Neural crest cell (in vitro differentiated cells): ENCODE measurements around the gene UBE2B. TPM values are rescaled to one million over a fixed set of nuclear protein-coding genes. Genes with fewer than 3 reads are reported as not detected.
"Not testable (repeated sequence)": the region's sequence is repeated elsewhere in the genome, so short reads cannot be mapped to it uniquely, and the experiment has no call there.

Experiments used
- DNase-seq: peaks from one replicate; pipeline ENCODE4 v3.0.0; 2021; ENCODE audit warnings: low read depth, mixed read lengths, low spot score
- H3K27ac Mint-ChIP-seq: one replicate; pipeline ENCODE4 v1.8.0; 2021; ENCODE audit warnings: mild to moderate bottlenecking, mixed read lengths; ENCODE audit not compliant: unreplicated experiment
- H3K27me3 Mint-ChIP-seq: 2 replicates; pipeline ENCODE4 v1.8.0; 2021; ENCODE audit warnings: low read depth, mild to moderate bottlenecking, mixed read lengths
- H3K36me3 Mint-ChIP-seq: 2 replicates; pipeline ENCODE4 v1.8.0; 2021; ENCODE audit warnings: low read depth, mild to moderate bottlenecking, mixed read lengths
- H3K4me1 Mint-ChIP-seq: 2 replicates; pipeline ENCODE4 v1.8.0; 2021; ENCODE audit warnings: mixed read lengths
- H3K4me3 Mint-ChIP-seq: one replicate; pipeline ENCODE4 v1.8.0; 2021; ENCODE audit warnings: mild to moderate bottlenecking, mixed read lengths
- H3K9me3 Mint-ChIP-seq: 2 replicates; pipeline ENCODE4 v1.8.0; 2021; ENCODE audit warnings: mixed read lengths
- total RNA-seq: library from RNA; stranded (reverse); gene quantifications from 2 replicates; pipeline ENCODE4 v1.2.1, GENCODE V29; 2021
- TF ChIP-seq, protein P1 (sequence below): fragments of 200-600 bp; sonication (generic); conservative IDR thresholded peaks from 2 replicates; pipeline ENCODE4 v1.5.0; 2021; ENCODE audit warnings: antibody characterized with exemption, mild to moderate bottlenecking

The UBE2B gene
- total RNA-seq, 1 donor from 2014 or later = 52.3 TPM

DNA sequence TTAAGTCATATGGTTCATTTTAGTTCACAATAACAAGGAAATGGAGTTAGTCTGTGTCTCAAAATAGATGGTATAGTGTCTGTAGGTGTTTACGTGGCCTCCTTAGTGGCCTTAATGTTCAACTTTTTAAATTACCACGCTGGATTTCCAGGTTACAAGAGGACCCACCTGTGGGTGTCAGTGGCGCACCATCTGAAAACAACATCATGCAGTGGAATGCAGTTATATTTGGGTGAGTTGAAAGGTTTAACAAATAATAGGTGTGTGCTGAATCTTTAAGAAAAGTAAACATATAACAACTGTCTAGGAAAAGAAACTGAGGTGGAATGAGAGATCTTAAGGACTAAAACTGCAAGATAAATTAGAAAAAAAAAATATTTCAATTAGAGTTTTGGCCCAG is 2.9 kb downstream of the UBE2B start:
- Mint-ChIP-seq H3K27me3 (peaks cover 6% of the 10 kb centered on the region), H3K4me1 (peaks cover 29% of the 10 kb centered on the region), H3K36me3 (peaks cover 10% of the 10 kb centered on the region), H3K4me3 (peak overlapping the region; percentile 65), H3K27ac (no peak overlapping the region), H3K9me3 (peaks cover 4% of the 10 kb centered on the region)
- DNase-seq = no peak
- TF ChIP-seq, protein P1, sequence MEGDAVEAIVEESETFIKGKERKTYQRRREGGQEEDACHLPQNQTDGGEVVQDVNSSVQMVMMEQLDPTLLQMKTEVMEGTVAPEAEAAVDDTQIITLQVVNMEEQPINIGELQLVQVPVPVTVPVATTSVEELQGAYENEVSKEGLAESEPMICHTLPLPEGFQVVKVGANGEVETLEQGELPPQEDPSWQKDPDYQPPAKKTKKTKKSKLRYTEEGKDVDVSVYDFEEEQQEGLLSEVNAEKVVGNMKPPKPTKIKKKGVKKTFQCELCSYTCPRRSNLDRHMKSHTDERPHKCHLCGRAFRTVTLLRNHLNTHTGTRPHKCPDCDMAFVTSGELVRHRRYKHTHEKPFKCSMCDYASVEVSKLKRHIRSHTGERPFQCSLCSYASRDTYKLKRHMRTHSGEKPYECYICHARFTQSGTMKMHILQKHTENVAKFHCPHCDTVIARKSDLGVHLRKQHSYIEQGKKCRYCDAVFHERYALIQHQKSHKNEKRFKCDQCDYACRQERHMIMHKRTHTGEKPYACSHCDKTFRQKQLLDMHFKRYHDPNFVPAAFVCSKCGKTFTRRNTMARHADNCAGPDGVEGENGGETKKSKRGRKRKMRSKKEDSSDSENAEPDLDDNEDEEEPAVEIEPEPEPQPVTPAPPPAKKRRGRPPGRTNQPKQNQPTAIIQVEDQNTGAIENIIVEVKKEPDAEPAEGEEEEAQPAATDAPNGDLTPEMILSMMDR = no peak

DNA sequence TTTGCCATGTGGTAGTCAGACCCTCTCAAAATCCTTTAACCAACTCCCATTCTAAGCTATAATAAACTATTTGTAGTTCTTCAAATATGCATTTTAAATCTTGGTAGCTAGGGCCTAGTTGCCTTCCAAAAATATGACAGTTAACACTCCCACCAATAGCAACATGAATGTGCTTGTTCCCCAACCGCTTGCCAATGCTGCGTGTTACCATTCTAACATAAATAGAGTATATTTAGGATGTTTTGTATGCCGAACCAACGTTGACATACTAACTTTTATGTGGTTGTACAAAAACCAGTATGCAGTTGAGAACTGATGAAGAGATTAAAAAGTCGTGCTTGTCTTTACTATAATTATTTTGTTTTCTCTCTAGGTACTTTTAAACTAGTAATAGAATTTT is 9.0 kb downstream of the UBE2B start:
- H3K27ac Mint-ChIP-seq = no peak overlapping the region
- TF ChIP-seq, protein P1 = no peak

DNA sequence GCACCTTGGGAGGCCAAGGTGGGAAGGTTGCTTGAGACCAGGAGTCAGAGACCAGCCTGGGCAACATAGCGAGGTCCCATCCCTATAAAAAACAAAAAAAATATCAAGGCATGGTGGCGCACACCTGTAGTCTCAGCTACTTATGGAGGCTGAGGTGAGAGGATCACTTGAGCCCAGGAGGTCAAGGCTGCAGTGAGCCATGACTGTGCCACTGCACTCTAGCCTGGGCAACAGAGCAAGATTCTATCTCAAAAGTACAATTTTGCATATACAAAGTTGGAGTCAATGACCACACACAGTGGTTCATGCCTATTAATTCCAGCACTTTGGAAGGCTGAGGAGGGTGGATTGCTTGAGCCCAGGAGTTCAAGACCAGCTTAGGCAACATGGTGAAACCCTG is 10.8 kb downstream of the UBE2B start:
- H3K4me3 Mint-ChIP-seq, H3K27ac Mint-ChIP-seq, H3K4me1 Mint-ChIP-seq, H3K9me3 Mint-ChIP-seq, H3K27me3 Mint-ChIP-seq, DNase-seq: not testable (repeated sequence)
- H3K36me3 Mint-ChIP-seq = peaks cover 11% of the 10 kb centered on the region

More for the DNA sequence above, 9.0 kb downstream of the UBE2B start:
- no peaks in the 10 kb centered on the region for H3K9me3 Mint-ChIP-seq
- H3K36me3 Mint-ChIP-seq = peaks cover 13% of the 10 kb centered on the region
- no peaks in the 10 kb centered on the region for H3K27me3 Mint-ChIP-seq
- no peaks in the 10 kb centered on the region for H3K4me1 Mint-ChIP-seq
- H3K4me3 Mint-ChIP-seq = no peak overlapping the region
- no peak for DNase-seq

DNA sequence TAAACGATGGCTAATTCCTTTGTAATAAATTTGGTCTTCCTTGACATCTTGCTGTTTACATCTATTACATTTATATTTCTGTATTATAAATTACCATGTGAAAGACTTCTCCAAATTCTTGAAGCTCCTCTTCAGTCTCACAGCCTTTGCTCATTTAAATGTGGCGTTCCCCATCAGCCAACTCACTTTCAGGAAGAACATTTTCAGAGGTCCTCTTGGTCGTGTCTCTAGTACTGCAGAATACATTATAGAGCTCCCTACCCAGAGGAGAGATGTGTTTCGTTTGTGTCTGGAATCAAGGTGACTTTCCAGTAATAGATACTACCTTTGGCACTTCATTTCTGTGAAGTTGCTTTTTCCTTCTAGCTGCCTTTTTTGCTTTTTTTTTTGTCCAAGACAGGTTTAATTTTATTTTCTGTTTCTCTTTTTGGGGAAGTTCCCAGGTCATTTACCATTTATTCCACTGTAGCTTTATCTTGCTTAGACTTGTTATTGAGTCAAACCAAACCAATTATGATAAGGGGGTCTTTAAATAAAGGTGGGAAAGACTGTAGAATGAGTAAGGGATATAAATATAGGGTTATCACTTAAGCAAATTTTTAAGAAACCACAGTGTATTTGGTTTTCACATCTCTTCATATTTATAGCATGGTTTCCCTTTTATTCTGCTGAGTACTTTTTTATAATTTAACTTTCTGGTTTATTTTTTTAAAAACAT is 12.8 kb downstream of the UBE2B start:
- Mint-ChIP-seq H3K27me3 (no peaks in the 10 kb centered on the region), H3K9me3 (no peaks in the 10 kb centered on the region), H3K4me3 (no peak overlapping the region), H3K4me1 (no peaks in the 10 kb centered on the region), H3K27ac (no peak overlapping the region), H3K36me3 (peaks cover 16% of the 10 kb centered on the region)
- no peak for DNase-seq
- TF ChIP-seq, protein P1 = no peak

DNA sequence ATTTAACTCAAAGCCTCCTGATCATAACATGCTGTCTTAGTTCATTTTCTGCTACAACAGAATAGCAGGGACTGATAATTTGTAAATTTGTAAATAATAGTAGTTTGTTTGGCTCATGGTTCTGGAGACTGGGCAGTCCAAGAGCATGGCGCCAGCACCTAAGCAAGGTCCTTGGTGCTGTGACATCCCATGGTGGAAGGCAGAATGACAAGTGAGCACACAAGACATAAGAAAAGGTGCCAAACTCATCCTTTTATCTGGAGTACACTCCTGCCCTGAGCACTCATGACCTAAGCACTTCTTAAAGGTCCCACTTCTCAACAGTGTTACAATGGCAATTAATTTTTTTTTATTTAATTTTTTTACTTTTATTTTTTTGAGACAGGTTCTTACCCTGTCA is 16.1 kb downstream of the UBE2B start:
- TF ChIP-seq, protein P1 = no peak
- Mint-ChIP-seq H3K27me3 (no peaks in the 10 kb centered on the region), H3K36me3 (peaks cover 18% of the 10 kb centered on the region), H3K4me3 (no peak overlapping the region), H3K9me3 (no peaks in the 10 kb centered on the region), H3K27ac (no peak overlapping the region), H3K4me1 (no peaks in the 10 kb centered on the region)
- no peak for DNase-seq

DNA sequence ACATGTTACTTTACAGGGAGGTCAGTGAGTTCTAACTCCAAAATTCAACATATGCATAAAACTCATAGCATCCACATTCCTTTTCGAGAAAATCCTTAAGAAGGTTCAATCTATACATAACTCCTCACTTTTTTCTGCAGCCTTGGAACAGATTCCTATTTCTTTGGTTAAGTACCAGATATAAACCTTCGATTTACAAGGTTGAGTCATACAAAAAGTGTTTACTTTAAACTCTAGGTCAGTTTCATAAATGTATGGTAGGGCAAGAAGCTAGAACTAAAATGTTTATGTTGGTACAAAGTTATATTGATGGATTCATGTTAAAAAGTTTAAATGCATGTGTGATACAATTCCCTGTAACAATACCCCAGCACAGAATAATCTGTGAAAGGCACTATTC is 20.9 kb downstream of the UBE2B start:
- no peak overlapping the region for H3K27ac Mint-ChIP-seq
- H3K4me3 Mint-ChIP-seq = no peak overlapping the region
- DNase-seq = no peak
- TF ChIP-seq, protein P1 = no peak
- no peaks in the 10 kb centered on the region for H3K27me3 Mint-ChIP-seq
- no peaks in the 10 kb centered on the region for H3K9me3 Mint-ChIP-seq
- no peaks in the 10 kb centered on the region for H3K4me1 Mint-ChIP-seq
- H3K36me3 Mint-ChIP-seq = peaks cover 19% of the 10 kb centered on the region
